WTC11 (cell line): ENCODE data around the gene RPS15.

Experiments
- ESRRA ChIP-seq: sonication (generic); formaldehyde crosslinking; IDR thresholded peaks from 2 replicates; pipeline ENCODE4 v1.8.1; 2022; ENCODE audit warnings: mild to moderate bottlenecking, missing genetic modification reagents, borderline replicate concordance
- FOXK1 ChIP-seq: sonication (generic); formaldehyde crosslinking; IDR thresholded peaks from 2 replicates; pipeline ENCODE4 v1.8.0; 2022; ENCODE audit warnings: mild to moderate bottlenecking, moderate library complexity, missing genetic modification reagents
- NR3C1 ChIP-seq: sonication (generic); formaldehyde crosslinking; conservative IDR thresholded peaks from 2 replicates; pipeline ENCODE4 v1.8.1; 2023; ENCODE audit warnings: low read depth, mild to moderate bottlenecking, missing genetic modification reagents
- TEAD4 ChIP-seq: sonication (generic); formaldehyde crosslinking; IDR thresholded peaks from 2 replicates; pipeline ENCODE4 v1.8.0; 2022; ENCODE audit warnings: mild to moderate bottlenecking, missing genetic modification reagents
- TF ChIP-seq, protein P1 (sequence below): sonication (generic); formaldehyde crosslinking; IDR thresholded peaks from 2 replicates; pipeline ENCODE4 v1.8.0; 2022; ENCODE audit warnings: mild to moderate bottlenecking, missing genetic modification reagents
- TF ChIP-seq, protein P2 (sequence below): sonication (generic); formaldehyde crosslinking; IDR thresholded peaks from 2 replicates; pipeline ENCODE4 v1.8.1; 2023; ENCODE audit warnings: mild to moderate bottlenecking, missing genetic modification reagents, moderate library complexity
- TF ChIP-seq, protein P3 (sequence below): sonication (generic); formaldehyde crosslinking; conservative IDR thresholded peaks from 2 replicates; pipeline ENCODE4 v1.8.1; 2023; ENCODE audit warnings: mild to moderate bottlenecking, low read depth, missing genetic modification reagents, moderate library complexity
- TF ChIP-seq, protein P4 (sequence below): fragments of 250-450 bp; sonication (Bioruptor Pico); IDR thresholded peaks from 2 replicates; pipeline ENCODE4 v1.9.0; 2021; ENCODE audit warnings: mild to moderate bottlenecking, borderline replicate concordance
- TF ChIP-seq, protein P5 (sequence below): sonication (generic); formaldehyde crosslinking; IDR thresholded peaks from 2 replicates; pipeline ENCODE4 v1.8.1; 2023; ENCODE audit warnings: mild to moderate bottlenecking, missing genetic modification reagents, moderate library complexity
- TF ChIP-seq, protein P6 (sequence below): fragments of 200-600 bp; IDR thresholded peaks from 2 replicates; pipeline ENCODE4 v1.8.0; 2022; ENCODE audit warnings: antibody characterized with exemption
- TF ChIP-seq, protein P7 (sequence below): sonication (generic); formaldehyde crosslinking; IDR thresholded peaks from 2 replicates; pipeline ENCODE4 v1.8.1; 2022; ENCODE audit warnings: low read depth, missing genetic modification reagents, borderline replicate concordance
- TF ChIP-seq, protein P8 (sequence below): sonication (generic); formaldehyde crosslinking; IDR thresholded peaks from 2 replicates; pipeline ENCODE4 v1.8.1; 2022; ENCODE audit warnings: mild to moderate bottlenecking, missing genetic modification reagents, moderate library complexity, borderline replicate concordance

DNA sequence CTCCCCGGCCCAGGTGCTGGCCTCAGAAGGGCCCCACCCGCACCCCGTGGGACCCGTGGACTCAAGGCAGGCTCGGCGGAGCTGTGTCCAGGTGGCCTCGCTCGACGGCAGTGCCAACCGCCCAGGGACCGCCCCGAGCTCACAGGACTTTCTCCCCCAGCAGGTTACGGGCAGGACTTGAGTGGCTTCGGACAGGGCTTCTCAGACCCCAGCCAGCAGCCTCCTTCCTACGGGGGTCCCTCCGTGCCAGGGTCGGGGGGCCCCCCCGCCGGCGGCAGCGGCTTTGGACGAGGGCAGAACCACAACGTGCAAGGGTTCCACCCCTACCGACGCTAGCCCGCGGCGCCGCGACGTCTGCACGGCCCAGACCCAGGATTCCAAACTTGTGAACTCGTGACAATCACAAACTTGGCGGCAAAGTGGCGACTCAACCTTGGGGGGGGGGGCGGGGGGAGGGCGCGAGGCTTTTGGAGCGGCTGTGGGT is 3.6 kb upstream of the RPS15 start:
- TF ChIP-seq, protein P1, sequence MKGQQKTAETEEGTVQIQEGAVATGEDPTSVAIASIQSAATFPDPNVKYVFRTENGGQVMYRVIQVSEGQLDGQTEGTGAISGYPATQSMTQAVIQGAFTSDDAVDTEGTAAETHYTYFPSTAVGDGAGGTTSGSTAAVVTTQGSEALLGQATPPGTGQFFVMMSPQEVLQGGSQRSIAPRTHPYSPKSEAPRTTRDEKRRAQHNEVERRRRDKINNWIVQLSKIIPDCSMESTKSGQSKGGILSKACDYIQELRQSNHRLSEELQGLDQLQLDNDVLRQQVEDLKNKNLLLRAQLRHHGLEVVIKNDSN (CRISPR knock-in tag), result no peak
- TF ChIP-seq FOXK1 (CRISPR knock-in tag) (no peak), TEAD4 (CRISPR knock-in tag) (no peak), NR3C1 (CRISPR knock-in tag) (no peak), ESRRA (CRISPR knock-in tag) (no peak)
- TF ChIP-seq, protein P2, sequence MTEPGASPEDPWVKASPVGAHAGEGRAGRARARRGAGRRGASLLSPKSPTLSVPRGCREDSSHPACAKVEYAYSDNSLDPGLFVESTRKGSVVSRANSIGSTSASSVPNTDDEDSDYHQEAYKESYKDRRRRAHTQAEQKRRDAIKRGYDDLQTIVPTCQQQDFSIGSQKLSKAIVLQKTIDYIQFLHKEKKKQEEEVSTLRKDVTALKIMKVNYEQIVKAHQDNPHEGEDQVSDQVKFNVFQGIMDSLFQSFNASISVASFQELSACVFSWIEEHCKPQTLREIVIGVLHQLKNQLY, result no peak
- TF ChIP-seq, protein P3, sequence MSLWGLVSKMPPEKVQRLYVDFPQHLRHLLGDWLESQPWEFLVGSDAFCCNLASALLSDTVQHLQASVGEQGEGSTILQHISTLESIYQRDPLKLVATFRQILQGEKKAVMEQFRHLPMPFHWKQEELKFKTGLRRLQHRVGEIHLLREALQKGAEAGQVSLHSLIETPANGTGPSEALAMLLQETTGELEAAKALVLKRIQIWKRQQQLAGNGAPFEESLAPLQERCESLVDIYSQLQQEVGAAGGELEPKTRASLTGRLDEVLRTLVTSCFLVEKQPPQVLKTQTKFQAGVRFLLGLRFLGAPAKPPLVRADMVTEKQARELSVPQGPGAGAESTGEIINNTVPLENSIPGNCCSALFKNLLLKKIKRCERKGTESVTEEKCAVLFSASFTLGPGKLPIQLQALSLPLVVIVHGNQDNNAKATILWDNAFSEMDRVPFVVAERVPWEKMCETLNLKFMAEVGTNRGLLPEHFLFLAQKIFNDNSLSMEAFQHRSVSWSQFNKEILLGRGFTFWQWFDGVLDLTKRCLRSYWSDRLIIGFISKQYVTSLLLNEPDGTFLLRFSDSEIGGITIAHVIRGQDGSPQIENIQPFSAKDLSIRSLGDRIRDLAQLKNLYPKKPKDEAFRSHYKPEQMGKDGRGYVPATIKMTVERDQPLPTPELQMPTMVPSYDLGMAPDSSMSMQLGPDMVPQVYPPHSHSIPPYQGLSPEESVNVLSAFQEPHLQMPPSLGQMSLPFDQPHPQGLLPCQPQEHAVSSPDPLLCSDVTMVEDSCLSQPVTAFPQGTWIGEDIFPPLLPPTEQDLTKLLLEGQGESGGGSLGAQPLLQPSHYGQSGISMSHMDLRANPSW (CRISPR knock-in tag), result no peak
- TF ChIP-seq, protein P4, sequence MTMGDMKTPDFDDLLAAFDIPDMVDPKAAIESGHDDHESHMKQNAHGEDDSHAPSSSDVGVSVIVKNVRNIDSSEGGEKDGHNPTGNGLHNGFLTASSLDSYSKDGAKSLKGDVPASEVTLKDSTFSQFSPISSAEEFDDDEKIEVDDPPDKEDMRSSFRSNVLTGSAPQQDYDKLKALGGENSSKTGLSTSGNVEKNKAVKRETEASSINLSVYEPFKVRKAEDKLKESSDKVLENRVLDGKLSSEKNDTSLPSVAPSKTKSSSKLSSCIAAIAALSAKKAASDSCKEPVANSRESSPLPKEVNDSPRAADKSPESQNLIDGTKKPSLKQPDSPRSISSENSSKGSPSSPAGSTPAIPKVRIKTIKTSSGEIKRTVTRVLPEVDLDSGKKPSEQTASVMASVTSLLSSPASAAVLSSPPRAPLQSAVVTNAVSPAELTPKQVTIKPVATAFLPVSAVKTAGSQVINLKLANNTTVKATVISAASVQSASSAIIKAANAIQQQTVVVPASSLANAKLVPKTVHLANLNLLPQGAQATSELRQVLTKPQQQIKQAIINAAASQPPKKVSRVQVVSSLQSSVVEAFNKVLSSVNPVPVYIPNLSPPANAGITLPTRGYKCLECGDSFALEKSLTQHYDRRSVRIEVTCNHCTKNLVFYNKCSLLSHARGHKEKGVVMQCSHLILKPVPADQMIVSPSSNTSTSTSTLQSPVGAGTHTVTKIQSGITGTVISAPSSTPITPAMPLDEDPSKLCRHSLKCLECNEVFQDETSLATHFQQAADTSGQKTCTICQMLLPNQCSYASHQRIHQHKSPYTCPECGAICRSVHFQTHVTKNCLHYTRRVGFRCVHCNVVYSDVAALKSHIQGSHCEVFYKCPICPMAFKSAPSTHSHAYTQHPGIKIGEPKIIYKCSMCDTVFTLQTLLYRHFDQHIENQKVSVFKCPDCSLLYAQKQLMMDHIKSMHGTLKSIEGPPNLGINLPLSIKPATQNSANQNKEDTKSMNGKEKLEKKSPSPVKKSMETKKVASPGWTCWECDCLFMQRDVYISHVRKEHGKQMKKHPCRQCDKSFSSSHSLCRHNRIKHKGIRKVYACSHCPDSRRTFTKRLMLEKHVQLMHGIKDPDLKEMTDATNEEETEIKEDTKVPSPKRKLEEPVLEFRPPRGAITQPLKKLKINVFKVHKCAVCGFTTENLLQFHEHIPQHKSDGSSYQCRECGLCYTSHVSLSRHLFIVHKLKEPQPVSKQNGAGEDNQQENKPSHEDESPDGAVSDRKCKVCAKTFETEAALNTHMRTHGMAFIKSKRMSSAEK (CRISPR knock-in tag), result no peak
- TF ChIP-seq, protein P5, sequence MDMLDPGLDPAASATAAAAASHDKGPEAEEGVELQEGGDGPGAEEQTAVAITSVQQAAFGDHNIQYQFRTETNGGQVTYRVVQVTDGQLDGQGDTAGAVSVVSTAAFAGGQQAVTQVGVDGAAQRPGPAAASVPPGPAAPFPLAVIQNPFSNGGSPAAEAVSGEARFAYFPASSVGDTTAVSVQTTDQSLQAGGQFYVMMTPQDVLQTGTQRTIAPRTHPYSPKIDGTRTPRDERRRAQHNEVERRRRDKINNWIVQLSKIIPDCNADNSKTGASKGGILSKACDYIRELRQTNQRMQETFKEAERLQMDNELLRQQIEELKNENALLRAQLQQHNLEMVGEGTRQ, result no peak
- TF ChIP-seq, protein P6, sequence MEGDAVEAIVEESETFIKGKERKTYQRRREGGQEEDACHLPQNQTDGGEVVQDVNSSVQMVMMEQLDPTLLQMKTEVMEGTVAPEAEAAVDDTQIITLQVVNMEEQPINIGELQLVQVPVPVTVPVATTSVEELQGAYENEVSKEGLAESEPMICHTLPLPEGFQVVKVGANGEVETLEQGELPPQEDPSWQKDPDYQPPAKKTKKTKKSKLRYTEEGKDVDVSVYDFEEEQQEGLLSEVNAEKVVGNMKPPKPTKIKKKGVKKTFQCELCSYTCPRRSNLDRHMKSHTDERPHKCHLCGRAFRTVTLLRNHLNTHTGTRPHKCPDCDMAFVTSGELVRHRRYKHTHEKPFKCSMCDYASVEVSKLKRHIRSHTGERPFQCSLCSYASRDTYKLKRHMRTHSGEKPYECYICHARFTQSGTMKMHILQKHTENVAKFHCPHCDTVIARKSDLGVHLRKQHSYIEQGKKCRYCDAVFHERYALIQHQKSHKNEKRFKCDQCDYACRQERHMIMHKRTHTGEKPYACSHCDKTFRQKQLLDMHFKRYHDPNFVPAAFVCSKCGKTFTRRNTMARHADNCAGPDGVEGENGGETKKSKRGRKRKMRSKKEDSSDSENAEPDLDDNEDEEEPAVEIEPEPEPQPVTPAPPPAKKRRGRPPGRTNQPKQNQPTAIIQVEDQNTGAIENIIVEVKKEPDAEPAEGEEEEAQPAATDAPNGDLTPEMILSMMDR, result no peak
- TF ChIP-seq, protein P7, sequence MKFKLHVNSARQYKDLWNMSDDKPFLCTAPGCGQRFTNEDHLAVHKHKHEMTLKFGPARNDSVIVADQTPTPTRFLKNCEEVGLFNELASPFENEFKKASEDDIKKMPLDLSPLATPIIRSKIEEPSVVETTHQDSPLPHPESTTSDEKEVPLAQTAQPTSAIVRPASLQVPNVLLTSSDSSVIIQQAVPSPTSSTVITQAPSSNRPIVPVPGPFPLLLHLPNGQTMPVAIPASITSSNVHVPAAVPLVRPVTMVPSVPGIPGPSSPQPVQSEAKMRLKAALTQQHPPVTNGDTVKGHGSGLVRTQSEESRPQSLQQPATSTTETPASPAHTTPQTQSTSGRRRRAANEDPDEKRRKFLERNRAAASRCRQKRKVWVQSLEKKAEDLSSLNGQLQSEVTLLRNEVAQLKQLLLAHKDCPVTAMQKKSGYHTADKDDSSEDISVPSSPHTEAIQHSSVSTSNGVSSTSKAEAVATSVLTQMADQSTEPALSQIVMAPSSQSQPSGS (CRISPR knock-in tag), result no peak
- TF ChIP-seq, protein P8, sequence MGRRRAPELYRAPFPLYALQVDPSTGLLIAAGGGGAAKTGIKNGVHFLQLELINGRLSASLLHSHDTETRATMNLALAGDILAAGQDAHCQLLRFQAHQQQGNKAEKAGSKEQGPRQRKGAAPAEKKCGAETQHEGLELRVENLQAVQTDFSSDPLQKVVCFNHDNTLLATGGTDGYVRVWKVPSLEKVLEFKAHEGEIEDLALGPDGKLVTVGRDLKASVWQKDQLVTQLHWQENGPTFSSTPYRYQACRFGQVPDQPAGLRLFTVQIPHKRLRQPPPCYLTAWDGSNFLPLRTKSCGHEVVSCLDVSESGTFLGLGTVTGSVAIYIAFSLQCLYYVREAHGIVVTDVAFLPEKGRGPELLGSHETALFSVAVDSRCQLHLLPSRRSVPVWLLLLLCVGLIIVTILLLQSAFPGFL (CRISPR knock-in tag), result no peak
